ENCODE measurements around the gene S100A14. TPM values are rescaled to one million over a fixed set of nuclear protein-coding genes. Genes with fewer than 3 reads are reported as not detected.

Gene S100A14
- total RNA-seq, 1 experiment from 2014 or later = not detected

Other genes starting within 250 kb of the S100A14 start
- gene S100A12, start 240.7 kb downstream of the S100A14 start, total RNA-seq (2014; rRNA removed; shearing (Covaris generic)) = not detected in 2 replicates
- gene S100A8, start 225.3 kb downstream of the S100A14 start, total RNA-seq (2014; rRNA removed; shearing (Covaris generic)) = not detected in 2 replicates
- not detected in 2 replicates for gene S100A7A, start 199.8 kb downstream of the S100A14 start, total RNA-seq (2014; rRNA removed; shearing (Covaris generic))
- gene S100A7, start 155.7 kb downstream of the S100A14 start, total RNA-seq (2014; rRNA removed; shearing (Covaris generic)) = not detected in 2 replicates
- gene S100A6, start 80.3 kb downstream of the S100A14 start, total RNA-seq (2014; rRNA removed; shearing (Covaris generic)) = 428 and 491 TPM in 2 replicates
- 0.34 TPM in 1 of 2 replicates, not detected in the other for gene S100A5, start 75.4 kb downstream of the S100A14 start, total RNA-seq (2014; rRNA removed; shearing (Covaris generic))
- 15.7 and 20.6 TPM in 2 replicates for gene S100A4, start 70.5 kb downstream of the S100A14 start, total RNA-seq (2014; rRNA removed; shearing (Covaris generic))
- 9.0 and 12.2 TPM in 2 replicates for gene S100A3, start 67.1 kb downstream of the S100A14 start, total RNA-seq (2014; rRNA removed; shearing (Covaris generic))
- 86.8 and 88.6 TPM in 2 replicates for gene S100A2, start 50.5 kb downstream of the S100A14 start, total RNA-seq (2014; rRNA removed; shearing (Covaris generic))
- gene S100A16, start 3.2 kb downstream of the S100A14 start, total RNA-seq (2014; rRNA removed; shearing (Covaris generic)) = 131 and 135 TPM in 2 replicates
- gene S100A13, start 11.2 kb upstream of the S100A14 start, total RNA-seq (2014; rRNA removed; shearing (Covaris generic)) = 126 and 201 TPM in 2 replicates
- 0.40 TPM in 1 of 2 replicates, not detected in the other for gene S100A1, start 12.1 kb upstream of the S100A14 start, total RNA-seq (2014; rRNA removed; shearing (Covaris generic))
- 36.2 and 43.0 TPM in 2 replicates for gene CHTOP, start 17.7 kb upstream of the S100A14 start, total RNA-seq (2014; rRNA removed; shearing (Covaris generic))
- gene SNAPIN, start 42.4 kb upstream of the S100A14 start, total RNA-seq (2014; rRNA removed; shearing (Covaris generic)) = 45.0 and 58.5 TPM in 2 replicates
- 617 and 629 TPM in 2 replicates for gene ILF2, start 54.7 kb upstream of the S100A14 start, total RNA-seq (2014; rRNA removed; shearing (Covaris generic))
- not detected in 2 replicates for gene NPR1, start 62.4 kb upstream of the S100A14 start, total RNA-seq (2014; rRNA removed; shearing (Covaris generic))
- gene INTS3, start 111.7 kb upstream of the S100A14 start, total RNA-seq (2014; rRNA removed; shearing (Covaris generic)) = 31.0 and 34.6 TPM in 2 replicates
- gene SLC27A3, start 159.1 kb upstream of the S100A14 start, total RNA-seq (2014; rRNA removed; shearing (Covaris generic)) = 3.2 and 3.3 TPM in 2 replicates